ENCODE measurements around the gene ZSWIM9. TPM values are rescaled to one million over a fixed set of nuclear protein-coding genes. Genes with fewer than 3 reads are reported as not detected.

The ZSWIM9 gene
- total and polyA plus RNA-seq, 2 experiments from 2014 or later, result 0.73 to 2.1 TPM

DNA sequence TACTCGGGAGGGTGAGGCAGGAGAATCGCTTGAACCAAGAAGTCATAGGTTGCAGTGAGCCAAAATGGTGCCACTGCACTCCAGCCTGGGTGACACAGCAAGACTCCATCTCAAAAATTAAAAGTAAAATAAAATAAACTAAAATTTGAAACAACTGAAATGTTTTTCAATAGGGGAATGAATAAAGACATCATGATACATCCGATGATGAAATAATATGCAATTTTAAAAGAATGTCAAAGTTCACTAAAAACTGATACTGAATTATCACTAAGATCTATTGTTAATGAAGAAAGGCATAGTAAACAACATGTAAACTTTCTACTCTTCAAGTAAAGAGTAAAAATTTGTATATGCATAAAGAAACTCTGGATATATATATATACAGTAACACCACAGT, 76.7 kb downstream of the ZSWIM9 start:
- Histone ChIP-seq H3K79me2 (peaks cover 4% of the 10 kb centered on the region), H3K4me1 (ENCODE audit: insufficient read depth) (no peaks in the 10 kb centered on the region), H3K27ac (no peak overlapping the region), H3K9me3 (ENCODE audit: low read depth) (no peaks in the 10 kb centered on the region), H3K27me3 (no peaks in the 10 kb centered on the region), H4K20me1 (ENCODE audit: insufficient read depth, poor library complexity, severe bottlenecking) (no peaks in the 10 kb centered on the region), H3K4me2 (no peak overlapping the region), H3K4me3 (no peak overlapping the region), H3K36me3 (replicated peaks; ENCODE audit: insufficient read depth, low read depth) (no peaks in the 10 kb centered on the region), H2AFZ (no peak overlapping the region), H3K9me2 (replicated peaks; ENCODE audit: insufficient read depth) (no peaks in the 10 kb centered on the region)
- TF ChIP-seq, protein P1, sequence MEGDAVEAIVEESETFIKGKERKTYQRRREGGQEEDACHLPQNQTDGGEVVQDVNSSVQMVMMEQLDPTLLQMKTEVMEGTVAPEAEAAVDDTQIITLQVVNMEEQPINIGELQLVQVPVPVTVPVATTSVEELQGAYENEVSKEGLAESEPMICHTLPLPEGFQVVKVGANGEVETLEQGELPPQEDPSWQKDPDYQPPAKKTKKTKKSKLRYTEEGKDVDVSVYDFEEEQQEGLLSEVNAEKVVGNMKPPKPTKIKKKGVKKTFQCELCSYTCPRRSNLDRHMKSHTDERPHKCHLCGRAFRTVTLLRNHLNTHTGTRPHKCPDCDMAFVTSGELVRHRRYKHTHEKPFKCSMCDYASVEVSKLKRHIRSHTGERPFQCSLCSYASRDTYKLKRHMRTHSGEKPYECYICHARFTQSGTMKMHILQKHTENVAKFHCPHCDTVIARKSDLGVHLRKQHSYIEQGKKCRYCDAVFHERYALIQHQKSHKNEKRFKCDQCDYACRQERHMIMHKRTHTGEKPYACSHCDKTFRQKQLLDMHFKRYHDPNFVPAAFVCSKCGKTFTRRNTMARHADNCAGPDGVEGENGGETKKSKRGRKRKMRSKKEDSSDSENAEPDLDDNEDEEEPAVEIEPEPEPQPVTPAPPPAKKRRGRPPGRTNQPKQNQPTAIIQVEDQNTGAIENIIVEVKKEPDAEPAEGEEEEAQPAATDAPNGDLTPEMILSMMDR (IDR thresholded peaks at IDR 0.05; ENCODE audit: poor library complexity), result no peak
- TF ChIP-seq EZH2phosphoT487 (IDR thresholded peaks at IDR 0.05; ENCODE audit: low read depth, severe bottlenecking, unreplicated experiment) (no peak), EZH2 (IDR thresholded peaks at IDR 0.05; ENCODE audit: borderline replicate concordance) (no peak)
- WGBS (ENCODE audit: low lambda C conversion rate, missing lambda C conversion rate), result 98% methylated on average over 3 of the region's 3 CpGs
- DNase-seq (ENCODE audit: low spot score), result no peak

Other genes starting within 250 kb of the ZSWIM9 start
- gene BSPH1, start 178.5 kb upstream of the ZSWIM9 start, total RNA-seq, result not detected in 2 replicates
- gene BSPH1, start 178.5 kb upstream of the ZSWIM9 start, polyA plus RNA-seq, result not detected in 2 replicates
- gene ELSPBP1, start 176.0 kb upstream of the ZSWIM9 start, total RNA-seq, result 1.0 and 2.4 TPM in 2 replicates
- gene ELSPBP1, start 176.0 kb upstream of the ZSWIM9 start, polyA plus RNA-seq, result 0.28 and 1.9 TPM in 2 replicates
- gene CABP5, start 126.6 kb upstream of the ZSWIM9 start, total RNA-seq, result not detected in 2 replicates
- not detected in 2 replicates for gene CABP5, start 126.6 kb upstream of the ZSWIM9 start, polyA plus RNA-seq
- 2.4 and 5.4 TPM in 2 replicates for gene PLA2G4C, start 59.9 kb upstream of the ZSWIM9 start, total RNA-seq
- 2.0 and 3.2 TPM in 2 replicates for gene PLA2G4C, start 59.9 kb upstream of the ZSWIM9 start, polyA plus RNA-seq
- 19.6 and 23.8 TPM in 2 replicates for gene LIG1, start 336 bp upstream of the ZSWIM9 start, total RNA-seq
- gene LIG1, start 336 bp upstream of the ZSWIM9 start, polyA plus RNA-seq, result 28.4 and 29.8 TPM in 2 replicates
- gene CARD8, start 85.2 kb downstream of the ZSWIM9 start, total RNA-seq, result 17.0 and 18.8 TPM in 2 replicates
- gene CARD8, start 85.2 kb downstream of the ZSWIM9 start, polyA plus RNA-seq, result 7.6 and 10.3 TPM in 2 replicates
- 0.84 and 0.90 TPM in 2 replicates for gene ZNF114, start 99.4 kb downstream of the ZSWIM9 start, total RNA-seq
- gene ZNF114, start 99.4 kb downstream of the ZSWIM9 start, polyA plus RNA-seq, result 1.6 and 3.0 TPM in 2 replicates
- 68.4 and 80.1 TPM in 2 replicates for gene EMP3, start 154.9 kb downstream of the ZSWIM9 start, total RNA-seq
- gene EMP3, start 154.9 kb downstream of the ZSWIM9 start, polyA plus RNA-seq, result 379 and 381 TPM in 2 replicates
- gene TMEM143, start 193.3 kb downstream of the ZSWIM9 start, total RNA-seq, result 5.3 and 5.9 TPM in 2 replicates
- 11.2 and 20.8 TPM in 2 replicates for gene TMEM143, start 193.3 kb downstream of the ZSWIM9 start, polyA plus RNA-seq
- gene SYNGR4, start 193.7 kb downstream of the ZSWIM9 start, total RNA-seq, result not detected in 2 replicates
- 0.51 and 1.3 TPM in 2 replicates for gene SYNGR4, start 193.7 kb downstream of the ZSWIM9 start, polyA plus RNA-seq
- gene KDELR1, start 220.9 kb downstream of the ZSWIM9 start, total RNA-seq, result 164 and 179 TPM in 2 replicates
- gene KDELR1, start 220.9 kb downstream of the ZSWIM9 start, polyA plus RNA-seq, result 278 and 288 TPM in 2 replicates
- 0.40 and 1.00 TPM in 2 replicates for gene GRIN2D, start 223.0 kb downstream of the ZSWIM9 start, total RNA-seq
- gene GRIN2D, start 223.0 kb downstream of the ZSWIM9 start, polyA plus RNA-seq, result 2.1 and 2.7 TPM in 2 replicates